Measurements from ENCODE around the gene MYO10. TPM values are rescaled to one million over a fixed set of nuclear protein-coding genes. Genes with fewer than 3 reads are reported as not detected.

MYO10 gene
- total and polyA plus RNA-seq, 4 donors = 4.8 to 19.8 (median 11.5) TPM

GRCh38 chr5:16690243-16690852 lies 245.7 kb downstream of the MYO10 start:
- no peak overlapping the region for H3K4me3 ChIP-seq (ENCODE audit: low read length in 2 of 2)
- 67 to 74% methylated on average over 7 of the region's 7 CpGs for WGBS, 2 donors
- H3K36me3 ChIP-seq (ENCODE audit: control insufficient read depth in 1 of 2, insufficient read depth in 2 of 2, low read length in 1 of 2) = peaks cover 0 to 5% of the 10 kb centered on the region in 2 donors
- intact Hi-C loops (cut with DNase I) = no loop called here
- no peaks in the 10 kb centered on the region for H3K27me3 ChIP-seq (ENCODE audit: control insufficient read depth in 1 of 2, insufficient read depth in 2 of 2, low read length in 1 of 2)
- H3K9me3 ChIP-seq (ENCODE audit: control insufficient read depth, low read length) = no peaks in the 10 kb centered on the region
- H3K27ac ChIP-seq (ENCODE audit: low read depth in 1 of 2, low read length in 2 of 2) = no peak overlapping the region
- no peak for DNase-seq
- no peak for ATAC-seq (ENCODE audit: low FRiP score)
- no peaks in the 10 kb centered on the region for H3K4me1 ChIP-seq (ENCODE audit: control insufficient read depth in 1 of 2, insufficient read depth in 2 of 2, low read length in 2 of 2)

GRCh38 chr5:16687898-16688297 lies 248.2 kb downstream of the MYO10 start:
- Histone ChIP-seq H3K27ac (ENCODE audit: low read depth in 1 of 2, low read length in 2 of 2) (no peak overlapping the region), H3K4me1 (ENCODE audit: control insufficient read depth in 1 of 2, insufficient read depth in 2 of 2, low read length in 2 of 2) (no peaks in the 10 kb centered on the region), H3K27me3 (ENCODE audit: control insufficient read depth in 1 of 2, insufficient read depth in 2 of 2, low read length in 1 of 2) (no peaks in the 10 kb centered on the region), H3K9me3 (ENCODE audit: control insufficient read depth, low read length) (no peaks in the 10 kb centered on the region), H3K4me3 (ENCODE audit: low read length in 2 of 2) (no peak overlapping the region), H3K36me3 (ENCODE audit: control insufficient read depth in 1 of 2, insufficient read depth in 2 of 2, low read length in 1 of 2) (peaks cover 0 to 2% of the 10 kb centered on the region in 2 donors)
- 6 to 9% methylated on average over 2 of the region's 2 CpGs for WGBS, 2 donors
- ATAC-seq (ENCODE audit: low FRiP score) (no peak), DNase-seq (no peak)
- intact Hi-C loops (cut with DNase I) = loop anchor here in 1 of 2 donors (10.0 kb wide), 1 partner anchor 507 kb away; no protein-coding TSS in a partner anchor

- Histone ChIP-seq H3K4me1 (ENCODE audit: control insufficient read depth in 1 of 2, insufficient read depth in 2 of 2, low read length in 2 of 2) (no peaks in the 10 kb centered on the region), H3K27me3 (ENCODE audit: control insufficient read depth in 1 of 2, insufficient read depth in 2 of 2, low read length in 1 of 2) (no peaks in the 10 kb centered on the region), H3K27ac (ENCODE audit: low read depth in 1 of 2, low read length in 2 of 2) (no peak overlapping the region), H3K4me3 (ENCODE audit: low read length in 2 of 2) (no peak overlapping the region), H3K9me3 (ENCODE audit: control insufficient read depth, low read length) (no peaks in the 10 kb centered on the region), H3K36me3 (ENCODE audit: control insufficient read depth in 1 of 2, insufficient read depth in 2 of 2, low read length in 1 of 2) (peaks cover 0 to 4% of the 10 kb centered on the region in 2 donors)
- no peak for ATAC-seq (ENCODE audit: low FRiP score)
- 69 to 80% methylated on average over 4 of the region's 4 CpGs for WGBS, 2 donors
- intact Hi-C loops (cut with DNase I) = loop anchor here in 1 of 2 donors (10.0 kb wide), 1 partner anchor 510 kb away; no protein-coding TSS in a partner anchor
- no peak for DNase-seq
Measured at GRCh38 chr5:16685069-16685468, 251.0 kb downstream of the MYO10 start.

DNA sequence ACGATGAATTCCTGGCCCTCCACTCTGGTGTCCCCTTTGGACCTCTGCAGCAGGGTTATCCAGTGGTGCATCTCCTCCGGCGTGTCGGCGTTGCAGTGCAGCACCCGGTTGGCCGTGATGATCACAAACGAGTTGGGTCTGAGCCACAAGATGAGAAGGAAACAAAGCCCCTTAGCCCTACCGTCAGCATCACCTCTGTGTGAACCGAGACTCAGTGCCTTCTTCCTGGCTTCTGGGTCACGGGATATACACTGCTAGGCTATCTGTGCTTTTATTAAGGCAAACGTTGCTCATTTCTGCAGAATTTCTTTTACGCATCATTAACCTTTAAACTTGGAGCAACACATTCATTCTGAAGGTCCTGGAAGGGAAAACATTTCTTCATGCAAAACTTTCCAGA lies 254.2 kb downstream of the MYO10 start:
- Histone ChIP-seq H3K36me3 (ENCODE audit: control insufficient read depth in 1 of 2, insufficient read depth in 2 of 2, low read length in 1 of 2) (peaks cover 0 to 1% of the 10 kb centered on the region in 2 donors), H3K27me3 (ENCODE audit: control insufficient read depth in 1 of 2, insufficient read depth in 2 of 2, low read length in 1 of 2) (no peaks in the 10 kb centered on the region), H3K27ac (ENCODE audit: low read depth in 1 of 2, low read length in 2 of 2) (no peak overlapping the region), H3K4me3 (ENCODE audit: low read length in 2 of 2) (no peak overlapping the region), H3K9me3 (ENCODE audit: control insufficient read depth, low read length) (no peaks in the 10 kb centered on the region), H3K4me1 (ENCODE audit: control insufficient read depth in 1 of 2, insufficient read depth in 2 of 2, low read length in 2 of 2) (no peaks in the 10 kb centered on the region)
- intact Hi-C loops (cut with DNase I) = loop anchor here in 1 of 2 donors (10.0 kb wide), 1 partner anchor 513 kb away; no protein-coding TSS in a partner anchor
- DNase-seq (no peak), ATAC-seq (ENCODE audit: low FRiP score) (no peak)
- WGBS, 2 donors = 66 to 74% methylated on average over 13 of the region's 13 CpGs

GRCh38 chr5:16679863-16680262 lies 256.2 kb downstream of the MYO10 start:
- H3K9me3 ChIP-seq (ENCODE audit: control insufficient read depth, low read length) = no peaks in the 10 kb centered on the region
- ATAC-seq (ENCODE audit: low FRiP score) = no peak
- intact Hi-C loops (cut with DNase I) = loop anchor here in 1 of 2 donors (10.0 kb wide), 1 partner anchor 515 kb away; no protein-coding TSS in a partner anchor

GRCh38 chr5:16679190-16679589 lies 256.9 kb downstream of the MYO10 start:
- ATAC-seq (ENCODE audit: low FRiP score) (no peak), DNase-seq (no peak)
- no peaks in the 10 kb centered on the region for H3K4me1 ChIP-seq (ENCODE audit: control insufficient read depth in 1 of 2, insufficient read depth in 2 of 2, low read length in 2 of 2)
- 80 to 87% methylated on average over 9 of the region's 9 CpGs for WGBS, 2 donors
- intact Hi-C loops (cut with DNase I) = no loop called here
- peaks cover 0 to 1% of the 10 kb centered on the region in 2 donors for H3K36me3 ChIP-seq (ENCODE audit: control insufficient read depth in 1 of 2, insufficient read depth in 2 of 2, low read length in 1 of 2)
- H3K27ac ChIP-seq (ENCODE audit: low read depth in 1 of 2, low read length in 2 of 2) = no peak overlapping the region
- H3K27me3 ChIP-seq (ENCODE audit: control insufficient read depth in 1 of 2, insufficient read depth in 2 of 2, low read length in 1 of 2) = no peaks in the 10 kb centered on the region
- H3K4me3 ChIP-seq (ENCODE audit: low read length in 2 of 2) = no peak overlapping the region
- no peaks in the 10 kb centered on the region for H3K9me3 ChIP-seq (ENCODE audit: control insufficient read depth, low read length)

More at GRCh38 chr5:16679863-16680262, 256.2 kb downstream of the MYO10 start:
- peaks cover 0 to 1% of the 10 kb centered on the region in 2 donors for H3K36me3 ChIP-seq (ENCODE audit: control insufficient read depth in 1 of 2, insufficient read depth in 2 of 2, low read length in 1 of 2)
- H3K4me3 ChIP-seq (ENCODE audit: low read length in 2 of 2) = no peak overlapping the region
- no peaks in the 10 kb centered on the region for H3K4me1 ChIP-seq (ENCODE audit: control insufficient read depth in 1 of 2, insufficient read depth in 2 of 2, low read length in 2 of 2)
- DNase-seq = no peak
- H3K27me3 ChIP-seq (ENCODE audit: control insufficient read depth in 1 of 2, insufficient read depth in 2 of 2, low read length in 1 of 2) = no peaks in the 10 kb centered on the region
- no peak overlapping the region for H3K27ac ChIP-seq (ENCODE audit: low read depth in 1 of 2, low read length in 2 of 2)
- 83% methylated on average over 14 of the region's 14 CpGs for WGBS, 2 donors

- no peak for ATAC-seq (ENCODE audit: low FRiP score)
- H3K9me3 ChIP-seq (ENCODE audit: control insufficient read depth, low read length) = no peaks in the 10 kb centered on the region
- no peak overlapping the region for H3K4me3 ChIP-seq (ENCODE audit: low read length in 2 of 2)
- DNase-seq = no peak
- H3K27me3 ChIP-seq (ENCODE audit: control insufficient read depth in 1 of 2, insufficient read depth in 2 of 2, low read length in 1 of 2) = no peaks in the 10 kb centered on the region
- no peaks in the 10 kb centered on the region for H3K36me3 ChIP-seq (ENCODE audit: control insufficient read depth in 1 of 2, insufficient read depth in 2 of 2, low read length in 1 of 2)
- 15 to 43% methylated on average over 9 of the region's 9 CpGs for WGBS, 2 donors
- H3K27ac ChIP-seq (ENCODE audit: low read depth in 1 of 2, low read length in 2 of 2) = no peak overlapping the region
- intact Hi-C loops (cut with DNase I) = no loop called here
- H3K4me1 ChIP-seq (ENCODE audit: control insufficient read depth in 1 of 2, insufficient read depth in 2 of 2, low read length in 2 of 2) = no peaks in the 10 kb centered on the region
Measured at GRCh38 chr5:16675806-16676205, 260.3 kb downstream of the MYO10 start.

DNA sequence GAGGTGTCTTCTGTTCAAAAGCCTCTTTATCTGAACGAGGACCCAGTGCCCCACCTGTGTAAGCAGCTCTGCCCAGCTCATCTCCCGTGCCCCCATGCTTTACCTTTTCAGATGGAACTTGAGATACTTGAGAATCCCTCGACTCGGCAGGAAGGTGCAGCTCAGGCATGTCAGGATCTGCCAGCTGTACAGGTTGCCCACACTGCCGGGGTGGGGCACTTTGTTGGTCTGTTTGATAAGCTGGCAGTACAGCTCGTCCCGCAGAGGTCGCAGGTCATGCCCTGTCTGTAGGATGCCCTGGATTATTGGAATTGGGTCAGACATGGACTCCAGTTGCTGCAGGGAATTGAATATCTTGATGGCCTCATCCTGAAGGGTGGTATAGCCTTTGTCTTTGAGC lies 261.3 kb downstream of the MYO10 start:
- H3K4me3 ChIP-seq (ENCODE audit: low read length in 2 of 2) = no peak overlapping the region
- H3K27ac ChIP-seq (ENCODE audit: low read depth in 1 of 2, low read length in 2 of 2) = no peak overlapping the region
- intact Hi-C loops (cut with DNase I) = no loop called here
- no peaks in the 10 kb centered on the region for H3K36me3 ChIP-seq (ENCODE audit: control insufficient read depth in 1 of 2, insufficient read depth in 2 of 2, low read length in 1 of 2)
- no peaks in the 10 kb centered on the region for H3K9me3 ChIP-seq (ENCODE audit: control insufficient read depth, low read length)
- H3K4me1 ChIP-seq (ENCODE audit: control insufficient read depth in 1 of 2, insufficient read depth in 2 of 2, low read length in 2 of 2) = no peaks in the 10 kb centered on the region
- ATAC-seq (ENCODE audit: low FRiP score) (no peak), DNase-seq (no peak)
- no peaks in the 10 kb centered on the region for H3K27me3 ChIP-seq (ENCODE audit: control insufficient read depth in 1 of 2, insufficient read depth in 2 of 2, low read length in 1 of 2)
- 92% methylated on average over 8 of the region's 8 CpGs for WGBS, 2 donors

Measured in aorta (tissue), 5 donors.